Panc1 (cell line): Measurements from ENCODE around the gene SLC24A4. TPM values are rescaled to one million over a fixed set of nuclear protein-coding genes. Genes with fewer than 3 reads are reported as not detected.

ENCODE experiments used
- ATAC-seq: fragments of 200-7000 bp; cut with Tn5 transposase; 2 replicates; pipeline ENCODE4 v1.9.1; 2020; ENCODE audit warnings: mild to moderate bottlenecking, moderate library complexity
- BruUV-seq: library from RNA; stranded (reverse); fragments of 400-500 nt; replicated peaks from 2 replicates; lab custom pipeline; 2021; lab: Mats Ljungman, UMichigan
- CTCF ChIA-PET: fragments of 300-600 bp; sonication (Branson Sonifier 250); formaldehyde crosslinking; loops from one replicate; lab custom pipeline; 2022; ENCODE audit warnings: antibody characterized with exemption; lab: Charles Lee
- POLR2A ChIA-PET: fragments of 300-600 bp; sonication (Branson Sonifier 250); formaldehyde crosslinking; loops from one replicate; lab custom pipeline; 2022; ENCODE audit warnings: antibody characterized with exemption; lab: Charles Lee
- DNase-seq: peaks from one replicate; pipeline ENCODE4 v3.0.0-alpha.2; 2010; ENCODE audit warnings: low read depth, low spot score
- H3K27ac ChIP-seq: 2 replicates; pipeline ENCODE4 v1.5.1; 2011; ENCODE audit warnings: mild to moderate bottlenecking, low read length, inconsistent platforms
- H3K27me3 ChIP-seq: fragments of 200-500 bp; sonication (Bioruptor generic); 2 replicates; pipeline ENCODE4 v1.6.0; 2014; ENCODE audit warnings: low read length, inconsistent platforms; ENCODE audit not compliant: control insufficient read depth, insufficient read depth
- H3K36me3 ChIP-seq: fragments of 200-500 bp; sonication (Bioruptor generic); 2 replicates; pipeline ENCODE4 v1.5.1; 2014; ENCODE audit warnings: inconsistent platforms, mild to moderate bottlenecking, low read length, moderate library complexity; ENCODE audit not compliant: control insufficient read depth, insufficient read depth
- H3K4me1 ChIP-seq: 2 replicates; pipeline ENCODE4 v1.5.1; 2011; ENCODE audit warnings: inconsistent platforms, mild to moderate bottlenecking, low read length, moderate library complexity; ENCODE audit not compliant: control insufficient read depth, insufficient read depth
- H3K4me3 ChIP-seq, 2 experiments: 2 replicates each; pipeline ENCODE4 v1.5.1; 2011 to 2012; ENCODE audit warnings: low read depth in 2 of 2, low read length in 2 of 2, mild to moderate bottlenecking in 2 of 2, inconsistent platforms in 1 of 2, moderate library complexity in 1 of 2
- H3K9me3 ChIP-seq: fragments of 200-500 bp; sonication (Bioruptor generic); 2 replicates; pipeline ENCODE4 v1.5.1; 2014; ENCODE audit warnings: low read depth, mild to moderate bottlenecking, inconsistent platforms, low read length, moderate library complexity; ENCODE audit not compliant: control insufficient read depth, insufficient read depth
- CTCF ChIP-seq: fragments of 450-650 bp; IDR thresholded peaks from 2 replicates; pipeline ENCODE4 v1.5.1; 2017; ENCODE audit warnings: mild to moderate bottlenecking
- POLR2AphosphoS5 ChIP-seq: IDR thresholded peaks from 2 replicates; pipeline ENCODE4 v1.6.1; 2012; ENCODE audit warnings: mild to moderate bottlenecking, low read depth, low read length, moderate library complexity
- REST ChIP-seq, 2 experiments: IDR thresholded peaks; 2 replicates each; pipeline ENCODE4 v1.6.1; 2011 to 2012; ENCODE audit warnings: low read depth in 2 of 2, control low read depth in 1 of 2, low read length in 1 of 2, mild to moderate bottlenecking in 1 of 2, moderate library complexity in 1 of 2; ENCODE audit not compliant: insufficient read depth in 1 of 2
- SIN3A ChIP-seq: IDR thresholded peaks from 2 replicates; pipeline ENCODE4 v1.6.1; 2012; ENCODE audit warnings: low read depth, mild to moderate bottlenecking, low read length, moderate library complexity, borderline replicate concordance; ENCODE audit not compliant: insufficient read depth
- TCF7L2 ChIP-seq: IDR thresholded peaks from 2 replicates; pipeline ENCODE4 v1.6.1; 2011; ENCODE audit warnings: mild to moderate bottlenecking, low read depth, low read length, inconsistent platforms
- in situ Hi-C: cut with HindIII; loops from 2 replicates; pipeline ENCODE4 v1.10.0; 2016; ENCODE audit warnings: low sequenced_read_pairs, low pct_unique_long_range_greater_than_20kb
- intact Hi-C: fragments of 100-400 bp; cut with micrococcal nuclease; formaldehyde crosslinking; loops from one replicate; pipeline ENCODE4 v1.10.0; 2022; ENCODE audit not compliant: unreplicated experiment
- total RNA-seq: library from RNA; stranded (reverse); gene quantifications from one replicate; pipeline ENCODE4 v1.2.1, GENCODE V29; 2021; ENCODE audit not compliant: unreplicated experiment

The SLC24A4 gene
- total RNA-seq, 1 experiment from 2014 or later = not detected

GRCh38 chr14:92302481-92302880, 20.5 kb upstream of the SLC24A4 start:
- H3K9me3 ChIP-seq = no peaks in the 10 kb centered on the region
- no peak for TF ChIP-seq TCF7L2
- no peak for TF ChIP-seq CTCF
- TF ChIP-seq POLR2AphosphoS5 = no peak
- TF ChIP-seq SIN3A = no peak
- no peak for TF ChIP-seq REST (IDR thresholded peaks at IDR 0.05; ENCODE audit: insufficient read depth in 1 of 2, low read depth in 2 of 2, low read length in 1 of 2)
- no peaks in the 10 kb centered on the region for H3K4me1 ChIP-seq
- no peak overlapping the region for H3K27ac ChIP-seq
- ATAC-seq = no peak
- DNase-seq = no peak
- ChIA-PET CTCF (no interaction called here), POLR2A (no interaction called here)
- peaks cover 3% of the 10 kb centered on the region; the same call in 1 of the 2 replicates for H3K27me3 ChIP-seq
- BruUV-seq = no TSS peak
- H3K4me3 ChIP-seq = no peak overlapping the region
- intact Hi-C loops (no loop called here), in situ Hi-C loops (no loop called here)
- H3K36me3 ChIP-seq = no peaks in the 10 kb centered on the region

- H3K27me3 ChIP-seq = no peaks in the 10 kb centered on the region
- POLR2A ChIA-PET = no interaction called here
- no TSS peak for BruUV-seq
These were observed 14.2 kb upstream of the SLC24A4 start for GRCh38 chr14:92308716-92309115.

More at GRCh38 chr14:92308716-92309115, 14.2 kb upstream of the SLC24A4 start:
- H3K4me3 ChIP-seq = no peak overlapping the region
- CTCF ChIA-PET = no interaction called here
- no peak for TF ChIP-seq SIN3A
- no peak for TF ChIP-seq POLR2AphosphoS5
- TF ChIP-seq TCF7L2 = no peak
- TF ChIP-seq CTCF = no peak
- no peak for TF ChIP-seq REST (IDR thresholded peaks at IDR 0.05; ENCODE audit: insufficient read depth in 1 of 2, low read depth in 2 of 2, low read length in 1 of 2)
- in situ Hi-C loops (no loop called here), intact Hi-C loops (no loop called here)
- H3K36me3 ChIP-seq = no peaks in the 10 kb centered on the region
- no peak overlapping the region for H3K27ac ChIP-seq
- DNase-seq (no peak), ATAC-seq (no peak)
- no peaks in the 10 kb centered on the region for H3K9me3 ChIP-seq
- no peaks in the 10 kb centered on the region for H3K4me1 ChIP-seq
